Activated CD4-positive, alpha-beta T cell treated with anti-CD3 and anti-CD28 coated beads for 1 hour (primary cell): Measurements from ENCODE around the gene PAIP1.
"Not testable (repeated sequence)": the region's sequence is repeated elsewhere in the genome, so short reads cannot be mapped to it uniquely, and the experiment has no call there.

Source experiments
- DNase-seq: peaks from one replicate; pipeline ENCODE4 v3.0.0-alpha.2; 2020

PAIP1 gene

DNA sequence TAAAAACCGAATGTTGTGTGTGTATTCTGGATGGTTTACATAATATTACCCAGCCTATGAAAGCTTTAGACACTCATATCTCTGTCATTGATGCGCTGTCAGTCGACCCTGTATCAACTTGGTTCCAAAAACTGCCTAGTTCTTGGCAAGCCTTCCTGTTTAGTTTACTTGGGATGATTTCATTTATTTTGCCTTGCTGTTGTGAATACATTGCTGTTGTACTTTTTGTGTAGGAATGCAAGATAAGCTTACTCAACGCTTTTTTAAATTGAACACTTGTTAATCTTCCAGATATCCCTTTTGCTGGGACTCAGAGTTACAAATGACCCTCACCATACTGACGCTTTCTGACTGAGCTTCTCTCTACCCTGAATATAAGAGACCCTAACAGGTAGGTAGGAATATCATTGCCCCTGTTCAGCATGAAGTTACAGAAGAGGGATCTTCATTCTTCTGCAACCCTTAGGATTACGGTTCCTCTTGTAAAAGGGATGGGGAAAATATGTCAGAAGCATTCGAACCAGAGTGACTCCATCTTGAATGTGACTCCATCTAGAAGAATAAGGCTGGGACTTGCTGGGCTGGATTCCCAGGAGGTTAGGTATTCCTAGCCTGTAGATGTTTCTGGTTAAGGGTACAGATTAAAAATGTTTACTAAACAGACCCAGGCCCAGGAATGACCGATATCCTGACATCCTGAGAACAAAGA is 13.7 kb upstream of the PAIP1 start:
- DNase-seq = no peak

GRCh38 chr5:43569236-43569746 is 12.4 kb upstream of the PAIP1 start:
- no peak for DNase-seq

DNA sequence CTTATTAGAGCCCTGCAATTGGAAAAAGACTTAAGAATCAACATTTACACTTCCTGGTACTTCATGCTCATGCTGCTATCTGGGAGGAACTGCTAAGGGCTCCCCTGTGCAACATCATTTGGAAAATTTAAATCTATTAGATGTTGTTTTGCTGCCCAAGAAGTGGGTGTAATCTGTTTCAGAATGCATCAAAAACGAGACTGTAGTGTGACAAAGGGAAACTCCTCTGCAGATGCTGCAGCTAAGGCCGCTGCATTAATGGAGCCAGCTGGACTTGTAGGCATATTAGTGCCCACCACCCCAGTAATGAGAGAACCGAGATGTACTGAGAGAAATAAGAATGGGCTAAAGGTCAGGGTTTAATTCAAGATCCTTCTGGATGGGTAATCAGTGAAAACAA is 11.1 kb upstream of the PAIP1 start:
- DNase-seq = no peak

DNA sequence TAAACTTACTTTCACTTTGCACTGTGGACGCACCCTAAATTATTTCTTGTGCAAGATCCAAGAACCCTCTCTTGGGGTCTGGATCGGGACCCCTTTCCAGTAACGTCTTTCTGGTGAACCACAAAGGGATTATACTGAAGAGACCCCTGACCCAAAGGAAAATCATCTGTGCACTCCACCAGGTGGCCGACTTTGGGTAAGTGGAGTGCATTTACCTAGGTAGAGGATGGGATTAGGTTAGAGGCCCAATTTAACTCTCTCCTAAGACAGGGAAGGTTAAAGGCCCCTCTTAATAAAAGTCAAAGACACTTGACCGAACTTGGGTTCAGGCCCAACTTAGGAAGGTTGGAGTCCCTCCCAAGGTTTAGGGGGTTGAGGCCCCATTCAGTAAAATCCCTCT is 8.2 kb upstream of the PAIP1 start:
- no peak for DNase-seq

- DNase-seq = no peak
These were observed 7.5 kb upstream of the PAIP1 start for GRCh38 chr5:43564289-43564850.

DNA sequence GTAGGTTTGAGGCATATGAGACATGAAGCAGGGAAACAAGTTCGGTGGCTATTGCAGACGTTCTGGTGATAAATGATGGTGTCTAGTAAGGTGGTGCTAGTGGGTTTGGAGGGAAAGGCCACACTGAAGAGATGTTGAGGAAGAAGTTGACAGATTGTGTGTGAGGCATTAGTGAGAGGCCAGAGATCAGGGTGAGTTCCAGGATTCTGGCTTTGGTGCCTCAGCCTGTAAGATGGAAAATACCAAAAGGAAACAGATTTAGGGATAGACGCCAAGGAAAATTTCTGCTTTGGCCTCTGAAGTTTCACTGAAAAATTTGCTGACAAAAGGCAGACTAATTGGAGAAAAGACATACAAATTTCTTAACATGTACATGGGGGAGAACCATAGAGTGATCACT is 6.4 kb upstream of the PAIP1 start:
- DNase-seq = no peak

- DNase-seq = no peak
These were observed 4.5 kb upstream of the PAIP1 start for GRCh38 chr5:43561356-43561755.

GRCh38 chr5:43560128-43560527 is 3.3 kb upstream of the PAIP1 start:
- DNase-seq = no peak

GRCh38 chr5:43556607-43556856 is 345 bp downstream of the PAIP1 start:
- not testable (repeated sequence) for DNase-seq

- peak; percentile 21 for DNase-seq
These were observed 826 bp downstream of the PAIP1 start for GRCh38 chr5:43555895-43556606.

DNA sequence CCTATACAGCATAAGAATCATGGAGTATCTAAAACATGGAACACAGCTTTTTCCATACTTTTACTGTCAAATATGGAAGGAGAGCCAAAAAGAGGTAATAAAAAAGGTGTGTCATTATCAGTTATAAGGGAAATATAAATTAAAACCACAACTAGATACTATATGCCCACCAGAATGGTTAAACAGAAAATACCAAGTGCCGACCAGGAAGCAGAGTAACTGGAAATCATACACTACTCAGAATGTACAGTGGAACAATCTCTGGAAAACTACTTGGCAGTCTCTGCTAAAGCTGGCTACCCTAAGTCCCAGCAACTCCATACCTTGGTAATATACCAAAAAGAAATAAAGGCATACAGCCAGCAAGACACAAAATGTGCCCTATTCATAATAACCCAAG is 2.4 kb downstream of the PAIP1 start:
- no peak for DNase-seq

- no peak for DNase-seq
These were observed 3.5 kb downstream of the PAIP1 start for GRCh38 chr5:43553381-43553780.

GRCh38 chr5:43551731-43552130 is 5.1 kb downstream of the PAIP1 start:
- no peak for DNase-seq

DNA sequence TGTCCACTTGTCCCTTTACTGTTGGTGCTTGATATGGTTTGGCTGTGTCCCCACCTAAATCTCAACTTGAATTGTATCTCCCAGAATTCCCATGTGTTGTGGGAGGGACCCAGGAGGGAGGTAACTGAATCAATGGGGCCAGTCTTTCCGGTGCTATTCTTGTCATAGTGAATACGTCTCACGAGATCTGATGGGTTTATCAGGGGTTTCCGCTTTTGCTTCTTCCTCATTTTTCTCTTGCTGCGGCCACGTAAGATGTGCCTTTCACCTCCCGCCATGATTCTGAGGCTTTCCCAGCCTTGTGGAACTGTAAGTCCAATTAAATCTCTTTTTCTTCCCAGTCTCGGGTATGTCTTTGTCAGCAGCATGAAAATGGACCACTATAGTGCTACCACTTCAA is 7.6 kb downstream of the PAIP1 start:
- not testable (repeated sequence) for DNase-seq

DNA sequence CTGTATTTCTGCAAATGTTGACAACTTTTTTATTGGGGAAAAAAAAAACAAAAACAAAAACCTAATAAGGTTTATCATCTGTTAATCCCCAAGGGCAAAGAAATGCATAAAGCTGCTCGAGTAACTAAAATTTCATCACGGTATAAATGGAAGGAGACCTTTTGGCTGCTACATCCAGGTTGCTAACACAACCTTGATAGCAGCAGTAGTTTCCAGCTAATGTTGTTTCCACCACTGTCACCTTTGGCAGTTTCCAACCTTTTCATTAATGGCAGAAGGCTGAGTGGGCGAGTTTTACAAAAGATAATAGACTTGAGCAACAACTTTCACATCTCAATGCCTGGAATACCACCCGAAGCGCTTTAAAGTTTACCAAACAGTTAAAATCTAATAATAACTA is 8.5 kb downstream of the PAIP1 start:
- no peak for DNase-seq

- DNase-seq = no peak
These were observed 9.3 kb downstream of the PAIP1 start for GRCh38 chr5:43547532-43547931.

- no peak for DNase-seq
These were observed 13.4 kb downstream of the PAIP1 start for GRCh38 chr5:43543434-43543833.

DNA sequence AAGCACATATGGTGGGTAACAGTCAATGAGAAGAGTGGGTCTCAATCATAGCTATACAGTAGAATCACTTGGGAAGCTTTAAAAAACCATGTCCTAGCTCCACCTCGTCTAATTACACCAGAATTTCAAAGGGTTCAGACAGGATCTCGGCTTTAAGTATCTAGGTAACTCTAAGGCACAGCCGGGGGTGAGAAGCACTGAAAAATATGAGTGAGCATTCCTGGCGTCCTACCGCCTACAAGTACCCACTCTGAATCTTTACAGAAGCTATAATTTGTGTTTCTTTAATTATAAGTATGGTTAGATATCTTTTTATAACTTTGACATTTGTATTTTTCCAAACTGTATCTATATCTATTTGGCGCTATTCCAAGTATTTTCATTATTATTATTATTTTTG is 16.1 kb downstream of the PAIP1 start:
- DNase-seq = no peak

- no peak for DNase-seq
These were observed 19.9 kb downstream of the PAIP1 start for GRCh38 chr5:43536972-43537371.

DNA sequence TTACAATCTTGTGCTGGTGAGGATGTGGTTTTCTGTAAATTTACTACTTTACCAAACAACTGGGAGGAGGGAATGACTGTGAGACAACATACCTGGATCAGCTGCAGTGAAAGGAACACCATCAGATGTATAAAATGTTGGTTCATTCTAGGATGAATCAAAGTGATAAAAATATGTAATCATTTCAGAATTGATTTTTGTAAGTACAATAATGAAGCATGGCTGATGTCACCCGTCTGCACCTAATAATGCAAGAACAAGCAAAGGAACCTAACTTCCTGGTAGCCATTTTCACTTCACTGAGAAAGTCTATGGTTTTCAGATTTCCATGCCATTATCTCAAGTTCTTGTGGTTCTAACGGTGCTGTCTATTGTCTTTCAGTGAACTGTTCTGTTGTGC is 23.2 kb downstream of the PAIP1 start:
- DNase-seq = no peak

DNA sequence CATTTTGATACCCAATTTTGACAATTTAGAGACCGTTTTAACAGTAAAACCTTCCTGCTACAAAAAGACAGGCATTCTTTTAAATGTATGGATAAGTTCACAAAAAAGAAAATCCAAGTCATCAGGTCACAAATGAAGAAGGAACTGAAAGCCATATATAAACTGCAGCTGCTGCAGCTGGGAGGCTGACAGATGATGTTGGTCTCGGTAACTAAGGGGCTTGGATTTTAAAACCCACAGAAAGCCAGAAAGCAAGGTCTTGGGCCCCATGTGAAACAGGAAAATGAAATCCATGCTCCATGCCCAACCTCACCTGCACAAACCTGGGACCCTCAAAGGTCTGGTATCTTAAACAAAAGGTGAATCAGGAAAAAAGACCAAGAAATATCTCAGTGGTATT is 26.2 kb downstream of the PAIP1 start:
- DNase-seq = no peak

DNA sequence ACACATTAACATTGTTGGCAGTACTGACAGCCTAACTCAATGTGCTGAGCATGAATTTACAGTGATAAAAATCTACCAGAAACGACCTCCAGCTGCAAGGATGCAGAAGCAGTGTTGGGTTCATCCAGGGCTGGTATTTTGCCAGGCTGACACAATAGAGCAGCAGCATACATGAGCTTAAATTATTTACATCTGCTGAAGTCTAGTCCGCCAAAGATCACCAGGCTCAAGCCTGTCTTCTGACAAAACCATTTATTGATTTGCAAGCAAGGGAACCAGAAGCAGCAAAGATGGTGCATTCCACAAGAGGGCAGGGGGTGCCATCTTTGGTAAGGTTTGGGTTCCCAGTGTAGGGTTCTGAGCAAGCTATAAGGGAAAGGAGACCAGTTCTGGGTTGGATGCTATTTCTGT is 33.2 kb downstream of the PAIP1 start:
- no peak for DNase-seq

- DNase-seq = no peak
These were observed 36.3 kb downstream of the PAIP1 start for GRCh38 chr5:43520615-43521014.

GRCh38 chr5:43515678-43516048 is 41.2 kb downstream of the PAIP1 start:
- no peak for DNase-seq
